Stomach (tissue), 9 donors: ENCODE measurements around the gene CLCN1. TPM values are rescaled to one million over a fixed set of nuclear protein-coding genes. Genes with fewer than 3 reads are reported as not detected.

Experiments
- DNase-seq, 2 donors: peaks; one replicate each; pipeline versions ENCODE4 v3.0.0 to v3.0.0-alpha.2; 2013 to 2019
- H3K27ac ChIP-seq, 5 donors: fragments of 200-600 bp in 4 of 5; sonication (generic) in 4 of 5; one replicate each; pipeline ENCODE4 v1.5.1; 2013 to 2019; ENCODE audit warnings: mild to moderate bottlenecking in 1 of 5, moderate library complexity in 1 of 5
- H3K27me3 ChIP-seq, 3 donors: fragments of 200-600 bp; sonication (generic); one replicate each; pipeline ENCODE4 v1.5.1; 2017 to 2019; ENCODE audit warnings: mixed run types in 1 of 3
- H3K36me3 ChIP-seq, 4 donors: fragments of 200-600 bp; sonication (generic); 1 replicate in 3 of 4; 2 replicates in 1 of 4; pipeline ENCODE4 v1.5.1; 2016 to 2019
- H3K4me1 ChIP-seq, 4 donors: fragments of 200-600 bp; sonication (generic); one replicate each; pipeline ENCODE4 v1.5.1; 2016 to 2019
- H3K4me3 ChIP-seq, 4 donors: fragments of 200-600 bp; sonication (generic) in 3 of 4; one replicate each; pipeline ENCODE4 v1.5.1; 2016 to 2019; ENCODE audit warnings: mild to moderate bottlenecking in 1 of 4
- H3K9me3 ChIP-seq, 4 donors: fragments of 200-600 bp; sonication (generic); one replicate each; pipeline ENCODE4 v1.5.1; 2016 to 2019
- CTCF ChIP-seq, 7 experiments: fragments of 450-650 bp in 4 of 7; fragments of 200-600 bp in 3 of 7; sonication (generic) in 3 of 7; IDR thresholded peaks; one replicate each; pipeline ENCODE4 v1.5.1; 2016 to 2019; ENCODE audit warnings: antibody characterized with exemption in 7 of 7, control low read depth in 2 of 7, mild to moderate bottlenecking in 1 of 7
- EP300 ChIP-seq: sonication (generic); formaldehyde crosslinking; IDR thresholded peaks from one replicate; pipeline ENCODE4 v1.6.1; 2017; ENCODE audit warnings: antibody characterized with exemption
- POLR2A ChIP-seq, 4 donors: fragments of 450-650 bp; IDR thresholded peaks; one replicate each; pipeline ENCODE4 v1.6.1; 2016; ENCODE audit warnings: antibody characterized with exemption in 4 of 4, control low read depth in 2 of 4, mild to moderate bottlenecking in 1 of 4, moderate library complexity in 1 of 4
- POLR2AphosphoS5 ChIP-seq, 3 donors: sonication (generic); formaldehyde crosslinking; IDR thresholded peaks; one replicate each; pipeline ENCODE4 v1.6.1; 2016; ENCODE audit warnings: antibody characterized with exemption in 3 of 3
- WGBS, 5 donors: extraction: QIAGEN DNeasy Blood & Tissue Kit in 3 of 5; methylation state at CpG; one replicate each; pipeline versions ENCODE4 v1.1.5 to v1.1.7; 2013 to 2018; 5-methylcytosine and 5-hydroxymethylcytosine counted together
- intact Hi-C: fragments of 100-400 bp; cut with DNase I; formaldehyde crosslinking; loops from one replicate; pipeline ENCODE4 v1.15.1; 2023; ENCODE audit warnings: low total_unique reads
- polyA plus RNA-seq, 3 donors: library from polyadenylated mRNA; stranded (reverse); fragments of 200-250 nt; gene quantifications; one replicate each; pipeline ENCODE4 v1.2.3, GENCODE V29; 2013
- total RNA-seq, 5 donors: library from RNA; depleted of rRNA; stranded (reverse); fragments of >200 nt; gene quantifications; one replicate each; pipeline versions ENCODE4 v1.1.0 to v1.2.3, GENCODE V29; 2014 to 2016
- donor health status: healthy with polysubstance abuse.
- donor health status: Bipolar disorder and iron deficiency.
- donor health status: healthy.

CLCN1 gene
- total and polyA plus RNA-seq, 8 donors: 0.28 TPM; not detected in 7

GRCh38 chr7:143362131-143363015 is 46.5 kb downstream of the CLCN1 start, which contains the start of gene FAM131B:
Gene FAM131B, minus strand, starts transcription at chr7:143362713. Its CDS starts 110 bp downstream, at chr7:143362603.
- Histone ChIP-seq H3K4me3 (peak within 1 kb of the TSS; percentile 58 to 82 (median 70)), H3K27ac (peak within 1 kb of the TSS in 1 of 5 donors; percentile 24), H3K36me3 (no peaks in the 10 kb centered on the region), H3K4me1 (peaks cover 17 to 19% (median 18%) of the 10 kb centered on the region in 4 donors), H3K9me3 (no peaks in the 10 kb centered on the region), H3K27me3 (peaks cover 12 to 71% (median 35%) of the 10 kb centered on the region in 3 donors)
- intact Hi-C loops: no loop called here
- WGBS, 5 donors: 0 to 2% (median 1%) methylated on average over 50 to 110 of the region's 112 CpGs
- no peak for TF ChIP-seq EP300
- no peak for TF ChIP-seq CTCF (IDR thresholded peaks at IDR 0.05)
- TF ChIP-seq POLR2A (IDR thresholded peaks at IDR 0.05): no peak
- no peak for TF ChIP-seq POLR2AphosphoS5 (IDR thresholded peaks at IDR 0.05)
- peak in 1 of 2 donors; percentile 63 for DNase-seq

GRCh38 chr7:143363016-143363937 is 47.4 kb downstream of the CLCN1 start:
- Histone ChIP-seq H3K4me3 (peak overlapping the region; percentile 58 to 82 (median 70)), H3K36me3 (no peaks in the 10 kb centered on the region), H3K27me3 (peaks cover 12 to 71% (median 35%) of the 10 kb centered on the region in 3 donors), H3K9me3 (no peaks in the 10 kb centered on the region), H3K4me1 (peaks cover 17 to 19% (median 18%) of the 10 kb centered on the region in 4 donors), H3K27ac (no peak overlapping the region)
- no peak for DNase-seq
- WGBS, 5 donors: 33 to 45% (median 41%) methylated on average over 15 to 19 of the region's 19 CpGs
- TF ChIP-seq POLR2A (IDR thresholded peaks at IDR 0.05): no peak
- TF ChIP-seq CTCF (IDR thresholded peaks at IDR 0.05): no peak
- no peak for TF ChIP-seq EP300
- no peak for TF ChIP-seq POLR2AphosphoS5 (IDR thresholded peaks at IDR 0.05)
- intact Hi-C loops: no loop called here

GRCh38 chr7:143367972-143368371 is 52.1 kb downstream of the CLCN1 start:
- no peak overlapping the region for H3K4me3 ChIP-seq
- peak in 1 of 2 donors; percentile 84 for DNase-seq
- 37 to 53% (median 48%) methylated on average over 4 of the region's 4 CpGs for WGBS, 5 donors
- no peaks in the 10 kb centered on the region for H3K9me3 ChIP-seq
- peaks cover 0 to 27% (median 9%) of the 10 kb centered on the region in 3 donors for H3K27me3 ChIP-seq
- H3K4me1 ChIP-seq: peaks cover under 1 to 13% (median 1%) of the 10 kb centered on the region in 4 donors
- intact Hi-C loops: no loop called here
- H3K27ac ChIP-seq: no peak overlapping the region
- TF ChIP-seq POLR2AphosphoS5 (IDR thresholded peaks at IDR 0.05) (peak in 1 of 3 donors; percentile 68), CTCF (IDR thresholded peaks at IDR 0.05) (no peak), EP300 (no peak)
- H3K36me3 ChIP-seq: no peaks in the 10 kb centered on the region

GRCh38 chr7:143368387-143368786 is 52.5 kb downstream of the CLCN1 start:
- no peak for TF ChIP-seq POLR2AphosphoS5 (IDR thresholded peaks at IDR 0.05)
- TF ChIP-seq POLR2A (IDR thresholded peaks at IDR 0.05): no peak
- TF ChIP-seq CTCF (IDR thresholded peaks at IDR 0.05): no peak
- no peak for TF ChIP-seq EP300
- Histone ChIP-seq H3K36me3 (no peaks in the 10 kb centered on the region), H3K9me3 (no peaks in the 10 kb centered on the region), H3K27ac (no peak overlapping the region), H3K4me1 (peaks cover 0 to 11% (median 0%) of the 10 kb centered on the region in 4 donors), H3K4me3 (no peak overlapping the region), H3K27me3 (peaks cover 0 to 23% (median 5%) of the 10 kb centered on the region in 3 donors)
- WGBS, 5 donors: 82 to 97% (median 94%) methylated on average over 1 of the region's 1 CpG
- DNase-seq: no peak
- intact Hi-C loops: no loop called here
